Loucy (cell line): ENCODE data around the gene LRRK1.

Experiments used
- EZH2phosphoT487 ChIP-seq: fragments of 200-600 bp; IDR thresholded peaks from 2 replicates; pipeline ENCODE4 v1.6.1; 2018; ENCODE audit warnings: antibody characterized with exemption, mild to moderate bottlenecking, moderate library complexity, borderline replicate concordance
- TF ChIP-seq, protein P1 (sequence below): fragments of 200-600 bp; sonication (generic); conservative IDR thresholded peaks from 2 replicates; pipeline ENCODE4 v1.5.1; 2014; ENCODE audit warnings: mild to moderate bottlenecking, antibody characterized with exemption, low read length

DNA sequence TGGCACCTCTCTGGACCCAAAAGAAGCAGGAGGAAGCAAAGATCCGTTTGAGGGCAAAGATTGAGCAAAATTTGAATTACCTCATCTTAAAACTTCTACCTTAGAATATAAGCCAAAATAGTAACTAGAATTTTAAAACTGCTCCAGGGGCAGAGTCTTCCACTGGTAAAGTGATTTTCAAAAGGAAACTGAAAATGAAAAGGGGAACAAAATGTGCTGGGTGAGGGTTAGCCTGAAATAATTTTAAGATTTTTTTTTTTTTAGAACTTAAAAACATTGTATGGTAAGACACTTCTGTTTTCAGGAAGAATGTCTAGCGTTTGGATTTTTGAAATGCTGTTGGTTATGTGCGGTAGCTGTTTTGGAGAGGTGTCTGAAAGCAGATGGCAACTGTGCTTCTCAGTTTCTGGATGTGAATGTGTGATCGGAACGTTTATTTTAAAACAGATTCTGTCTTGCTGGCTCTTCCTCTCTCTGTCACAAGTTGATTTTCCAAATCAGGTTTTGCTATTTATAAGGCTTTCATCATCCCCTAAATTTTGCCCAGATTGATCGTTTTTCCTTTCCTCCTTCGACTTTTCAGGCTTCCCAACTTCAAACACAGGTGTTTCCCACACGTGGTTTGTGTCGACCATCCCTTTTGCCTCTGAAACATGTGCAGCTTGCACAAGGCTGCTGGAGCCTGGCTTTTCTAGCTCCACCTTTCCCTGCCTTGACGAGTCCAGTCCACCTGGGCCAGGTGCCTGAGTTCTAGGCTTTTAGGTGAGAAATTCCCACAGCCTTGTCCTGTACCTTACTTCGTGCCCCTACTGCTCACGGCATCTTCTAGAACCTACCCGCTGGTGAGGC, 3.3 kb downstream of the LRRK1 start:
- TF ChIP-seq, protein P1, sequence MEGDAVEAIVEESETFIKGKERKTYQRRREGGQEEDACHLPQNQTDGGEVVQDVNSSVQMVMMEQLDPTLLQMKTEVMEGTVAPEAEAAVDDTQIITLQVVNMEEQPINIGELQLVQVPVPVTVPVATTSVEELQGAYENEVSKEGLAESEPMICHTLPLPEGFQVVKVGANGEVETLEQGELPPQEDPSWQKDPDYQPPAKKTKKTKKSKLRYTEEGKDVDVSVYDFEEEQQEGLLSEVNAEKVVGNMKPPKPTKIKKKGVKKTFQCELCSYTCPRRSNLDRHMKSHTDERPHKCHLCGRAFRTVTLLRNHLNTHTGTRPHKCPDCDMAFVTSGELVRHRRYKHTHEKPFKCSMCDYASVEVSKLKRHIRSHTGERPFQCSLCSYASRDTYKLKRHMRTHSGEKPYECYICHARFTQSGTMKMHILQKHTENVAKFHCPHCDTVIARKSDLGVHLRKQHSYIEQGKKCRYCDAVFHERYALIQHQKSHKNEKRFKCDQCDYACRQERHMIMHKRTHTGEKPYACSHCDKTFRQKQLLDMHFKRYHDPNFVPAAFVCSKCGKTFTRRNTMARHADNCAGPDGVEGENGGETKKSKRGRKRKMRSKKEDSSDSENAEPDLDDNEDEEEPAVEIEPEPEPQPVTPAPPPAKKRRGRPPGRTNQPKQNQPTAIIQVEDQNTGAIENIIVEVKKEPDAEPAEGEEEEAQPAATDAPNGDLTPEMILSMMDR, result no peak
- TF ChIP-seq EZH2phosphoT487, result no peak
